Measurements from ENCODE around the gene GSG1L.

DNA sequence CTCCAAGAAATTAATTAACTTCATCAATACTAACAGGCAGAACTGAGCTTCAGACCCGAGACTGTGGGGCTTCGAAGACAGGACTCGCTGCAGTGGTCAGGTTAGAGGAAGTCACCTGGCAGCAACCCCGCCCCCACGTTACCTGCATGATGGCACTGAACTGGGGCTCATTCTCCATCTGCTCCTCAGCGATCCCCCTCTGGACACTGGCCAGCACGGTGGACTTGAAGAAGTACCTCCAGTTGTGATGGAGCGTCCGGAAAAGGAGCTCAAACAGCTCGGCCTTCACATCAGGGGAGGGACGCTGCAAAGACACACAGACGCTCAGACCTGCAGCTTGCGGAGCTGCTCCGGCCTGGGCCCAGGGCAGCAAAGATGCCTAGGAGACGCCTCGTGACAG is 40.9 kb upstream of the GSG1L start:
- no peak for TF ChIP-seq SP1 (IDR thresholded peaks at IDR 0.05)
- TF ChIP-seq LEF1 (IDR thresholded peaks at IDR 0.05; ENCODE audit: borderline replicate concordance): no peak
- no peak for TF ChIP-seq FOXM1 (IDR thresholded peaks at IDR 0.05; ENCODE audit: borderline replicate concordance)
- TF ChIP-seq HDGF (IDR thresholded peaks at IDR 0.05; ENCODE audit: borderline replicate concordance): no peak
- no peak for TF ChIP-seq BHLHE40 (IDR thresholded peaks at IDR 0.05; ENCODE audit: borderline replicate concordance)
- TF ChIP-seq ZNF384 (IDR thresholded peaks at IDR 0.05): no peak
- no peak for TF ChIP-seq ELF4 (IDR thresholded peaks at IDR 0.05)
- TF ChIP-seq SUZ12 (IDR thresholded peaks at IDR 0.05): no peak
- no peak for TF ChIP-seq FOXA1 (IDR thresholded peaks at IDR 0.05)
- no peak for TF ChIP-seq TARDBP (IDR thresholded peaks at IDR 0.05)
- no peak for TF ChIP-seq FOXK2 (IDR thresholded peaks at IDR 0.05)
- TF ChIP-seq, protein P1, sequence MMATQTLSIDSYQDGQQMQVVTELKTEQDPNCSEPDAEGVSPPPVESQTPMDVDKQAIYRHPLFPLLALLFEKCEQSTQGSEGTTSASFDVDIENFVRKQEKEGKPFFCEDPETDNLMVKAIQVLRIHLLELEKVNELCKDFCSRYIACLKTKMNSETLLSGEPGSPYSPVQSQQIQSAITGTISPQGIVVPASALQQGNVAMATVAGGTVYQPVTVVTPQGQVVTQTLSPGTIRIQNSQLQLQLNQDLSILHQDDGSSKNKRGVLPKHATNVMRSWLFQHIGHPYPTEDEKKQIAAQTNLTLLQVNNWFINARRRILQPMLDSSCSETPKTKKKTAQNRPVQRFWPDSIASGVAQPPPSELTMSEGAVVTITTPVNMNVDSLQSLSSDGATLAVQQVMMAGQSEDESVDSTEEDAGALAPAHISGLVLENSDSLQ (IDR thresholded peaks at IDR 0.05): no peak
- no peak for TF ChIP-seq CTBP1 (IDR thresholded peaks at IDR 0.05; ENCODE audit: borderline replicate concordance)
- no peak for TF ChIP-seq NFRKB (IDR thresholded peaks at IDR 0.05)
